Smooth muscle cell (in vitro differentiated cells): ENCODE results near the gene RASIP1. TPM values are rescaled to one million over a fixed set of nuclear protein-coding genes. Genes with fewer than 3 reads are reported as not detected.

ENCODE experiments used
- DNase-seq: peaks from one replicate; lab custom pipeline; 2025; ENCODE audit not compliant: unreplicated experiment; lab: John Stamatoyannopoulos, UW
- H2AFZ ChIP-seq: fragments of 200-600 bp; sonication (generic); 2 replicates; pipeline ENCODE4 v1.6.0; 2016; ENCODE audit warnings: antibody characterized with exemption, low read depth, mild to moderate bottlenecking
- H3F3A ChIP-seq: fragments of 200-600 bp; sonication (generic); 2 replicates; pipeline ENCODE4 v1.6.0; 2017; ENCODE audit warnings: antibody characterized with exemption, low read depth
- H3K27ac ChIP-seq: fragments of 200-600 bp; sonication (generic); 2 replicates; pipeline ENCODE4 v1.5.1; 2016; ENCODE audit warnings: low read depth, mild to moderate bottlenecking
- H3K27me3 ChIP-seq: fragments of 200-600 bp; sonication (generic); 2 replicates; pipeline ENCODE4 v1.6.1; 2016; ENCODE audit warnings: low read depth, mild to moderate bottlenecking
- H3K36me3 ChIP-seq: fragments of 200-600 bp; sonication (generic); 2 replicates; pipeline ENCODE4 v1.5.1; 2016; ENCODE audit warnings: low read depth
- H3K4me1 ChIP-seq: fragments of 200-600 bp; sonication (generic); 2 replicates; pipeline ENCODE4 v1.5.1; 2016; ENCODE audit warnings: low read depth
- H3K4me2 ChIP-seq: fragments of 200-600 bp; sonication (generic); 2 replicates; pipeline ENCODE4 v1.6.0; 2016; ENCODE audit warnings: mild to moderate bottlenecking
- H3K4me3 ChIP-seq: fragments of 200-600 bp; sonication (generic); 2 replicates; pipeline ENCODE4 v1.5.1; 2016; ENCODE audit warnings: mild to moderate bottlenecking
- H3K79me2 ChIP-seq: fragments of 200-600 bp; sonication (generic); 2 replicates; pipeline ENCODE4 v1.6.0; 2016; ENCODE audit warnings: low read depth, mild to moderate bottlenecking
- H3K9ac ChIP-seq: fragments of 200-600 bp; sonication (generic); 2 replicates; pipeline ENCODE4 v1.6.0; 2016; ENCODE audit warnings: low read depth
- H3K9me3 ChIP-seq: fragments of 200-600 bp; sonication (generic); replicated peaks from 2 replicates; pipeline ENCODE4 v1.5.1; 2016; ENCODE audit warnings: low read depth
- H4K20me1 ChIP-seq: fragments of 200-600 bp; sonication (generic); 2 replicates; pipeline ENCODE4 v1.6.0; 2016; ENCODE audit warnings: low read depth
- WGBS: methylation state at CpG from one replicate; pipeline ENCODE4 v1.1.7; 2016; ENCODE audit warnings: low lambda C conversion rate; 5-methylcytosine and 5-hydroxymethylcytosine counted together
- polyA plus RNA-seq: library from polyadenylated mRNA; unstranded; fragments of >200 nt; fragmentation: Nextera tagmentation; extraction: Ambion mirVana; gene quantifications from 2 replicates; pipeline ENCODE4 v1.2.1, GENCODE V29; 2016
- total RNA-seq: library from RNA; depleted of rRNA; stranded (reverse); fragments of >200 nt; gene quantifications from 2 replicates; pipeline ENCODE4 v1.2.3, GENCODE V29; 2014
- TF ChIP-seq, protein P1 (sequence below): fragments of 200-600 bp; sonication (generic); IDR thresholded peaks from 2 replicates; pipeline ENCODE4 v1.5.1; 2017; ENCODE audit warnings: borderline replicate concordance, mild to moderate bottlenecking, antibody characterized with exemption; ENCODE audit not compliant: insufficient read depth, poor library complexity, severe bottlenecking

RASIP1 gene
- total and polyA plus RNA-seq, 2 experiments from 2014 or later, result 0.81 to 3.5 TPM

DNA sequence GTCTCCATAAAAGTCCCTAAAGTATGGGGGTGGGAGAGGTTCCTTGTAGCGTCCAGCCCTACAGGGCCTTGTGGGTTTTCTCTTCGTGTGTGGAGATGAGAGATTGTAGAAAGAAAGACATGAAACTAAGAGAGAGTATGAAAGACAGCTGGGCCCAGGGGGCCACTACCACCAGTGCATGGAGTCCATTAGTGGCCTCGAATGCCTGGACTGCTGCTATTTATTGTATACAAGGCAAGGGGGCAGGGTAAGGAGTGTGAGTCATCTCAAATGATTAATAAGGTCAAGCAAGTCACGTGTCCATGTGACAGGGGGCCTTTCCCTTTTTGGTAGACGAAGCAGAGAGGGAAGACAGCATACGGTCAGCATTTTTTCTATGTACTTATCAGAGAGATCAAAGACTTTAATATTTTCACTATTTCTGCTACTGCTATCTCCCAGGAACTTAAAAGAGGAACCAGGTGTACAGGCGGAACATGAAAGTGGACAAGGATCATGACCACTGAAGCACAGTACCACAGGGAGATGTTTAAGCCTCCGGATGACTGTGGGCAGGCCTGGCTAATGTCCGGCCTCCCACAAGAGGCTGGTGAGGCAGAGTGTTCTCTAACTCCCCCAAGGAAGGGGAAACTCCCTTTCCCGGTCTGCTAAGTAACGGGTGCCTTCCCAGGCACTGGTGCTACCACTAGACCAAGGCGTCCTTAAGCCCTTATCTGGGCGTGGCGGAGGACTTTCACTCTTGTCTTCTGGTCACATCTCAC lies 40.4 kb upstream of the RASIP1 start:
- Histone ChIP-seq H3K4me1 (no peaks in the 10 kb centered on the region), H3K4me3 (no peak overlapping the region), H3K79me2 (no peaks in the 10 kb centered on the region), H3K9ac (no peak overlapping the region), H3K9me3 (no peaks in the 10 kb centered on the region), H3K27me3 (no peaks in the 10 kb centered on the region), H3K36me3 (no peaks in the 10 kb centered on the region), H2AFZ (no peak overlapping the region), H3F3A (peaks cover 11% of the 10 kb centered on the region), H3K27ac (peak overlapping the region; percentile 85), H4K20me1 (no peaks in the 10 kb centered on the region), H3K4me2 (peak overlapping the region; percentile 71)
- peak; percentile 32 for DNase-seq
- 31% methylated on average over 14 of the region's 14 CpGs for WGBS
- TF ChIP-seq, protein P1, sequence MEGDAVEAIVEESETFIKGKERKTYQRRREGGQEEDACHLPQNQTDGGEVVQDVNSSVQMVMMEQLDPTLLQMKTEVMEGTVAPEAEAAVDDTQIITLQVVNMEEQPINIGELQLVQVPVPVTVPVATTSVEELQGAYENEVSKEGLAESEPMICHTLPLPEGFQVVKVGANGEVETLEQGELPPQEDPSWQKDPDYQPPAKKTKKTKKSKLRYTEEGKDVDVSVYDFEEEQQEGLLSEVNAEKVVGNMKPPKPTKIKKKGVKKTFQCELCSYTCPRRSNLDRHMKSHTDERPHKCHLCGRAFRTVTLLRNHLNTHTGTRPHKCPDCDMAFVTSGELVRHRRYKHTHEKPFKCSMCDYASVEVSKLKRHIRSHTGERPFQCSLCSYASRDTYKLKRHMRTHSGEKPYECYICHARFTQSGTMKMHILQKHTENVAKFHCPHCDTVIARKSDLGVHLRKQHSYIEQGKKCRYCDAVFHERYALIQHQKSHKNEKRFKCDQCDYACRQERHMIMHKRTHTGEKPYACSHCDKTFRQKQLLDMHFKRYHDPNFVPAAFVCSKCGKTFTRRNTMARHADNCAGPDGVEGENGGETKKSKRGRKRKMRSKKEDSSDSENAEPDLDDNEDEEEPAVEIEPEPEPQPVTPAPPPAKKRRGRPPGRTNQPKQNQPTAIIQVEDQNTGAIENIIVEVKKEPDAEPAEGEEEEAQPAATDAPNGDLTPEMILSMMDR, result no peak

DNA sequence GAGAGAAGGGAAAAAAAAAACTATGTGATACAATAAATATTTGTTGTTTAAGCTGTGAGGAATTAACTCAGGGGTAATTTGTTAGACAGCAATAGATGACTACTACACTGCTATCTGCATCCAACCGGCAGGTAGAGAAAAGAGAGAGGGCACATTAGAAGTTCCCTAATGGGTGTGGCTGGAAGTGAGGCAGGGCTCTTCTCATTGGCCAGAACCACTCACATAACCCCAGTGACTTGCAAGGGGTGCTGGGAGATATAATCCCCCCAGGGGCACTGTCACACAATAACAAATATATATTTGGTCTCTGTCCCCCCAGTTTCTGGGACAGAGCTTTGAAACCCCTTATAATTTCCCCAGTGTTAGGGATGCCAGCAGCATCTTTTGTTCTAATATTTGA lies 39.2 kb upstream of the RASIP1 start:
- Histone ChIP-seq H3K4me1 (no peaks in the 10 kb centered on the region), H3K27ac (no peak overlapping the region), H3K4me3 (no peak overlapping the region), H2AFZ (no peak overlapping the region), H3K79me2 (no peaks in the 10 kb centered on the region), H3K27me3 (no peaks in the 10 kb centered on the region), H3K9me3 (no peaks in the 10 kb centered on the region), H3F3A (peaks cover 11% of the 10 kb centered on the region), H4K20me1 (no peaks in the 10 kb centered on the region), H3K4me2 (no peak overlapping the region), H3K36me3 (no peaks in the 10 kb centered on the region), H3K9ac (no peak overlapping the region)
- 72% methylated on average over 1 of the region's 1 CpG for WGBS
- DNase-seq, result no peak
- TF ChIP-seq, protein P1, result no peak

DNA sequence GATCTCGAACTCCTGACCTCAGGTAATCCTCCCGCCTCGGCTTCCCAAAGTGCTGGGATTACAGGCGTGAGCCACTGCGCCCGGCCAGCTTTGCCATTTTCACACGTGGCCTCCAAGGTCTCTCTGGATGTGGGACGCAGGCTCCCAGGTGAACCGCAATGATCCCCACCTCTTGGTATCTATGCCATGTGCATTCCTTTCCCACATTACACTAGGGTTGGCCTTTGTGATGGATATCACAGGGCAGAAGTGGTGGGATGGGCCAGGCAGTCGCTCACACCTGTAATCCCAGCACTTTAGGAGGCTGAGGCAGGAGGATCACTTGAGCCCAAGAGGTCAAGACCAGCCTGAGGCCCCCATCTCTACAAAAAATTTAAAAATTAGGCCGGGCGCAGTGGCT lies 37.3 kb upstream of the RASIP1 start:
- no peaks in the 10 kb centered on the region for H3K9me3 ChIP-seq
- H3K4me2 ChIP-seq, result no peak overlapping the region
- TF ChIP-seq, protein P1, result no peak
- no peak overlapping the region for H3K27ac ChIP-seq
- H3K4me3 ChIP-seq, result no peak overlapping the region
- no peak for DNase-seq
- WGBS, result 91% methylated on average over 12 of the region's 12 CpGs
- no peaks in the 10 kb centered on the region for H4K20me1 ChIP-seq
- H3F3A ChIP-seq, result peaks cover 20% of the 10 kb centered on the region
- no peak overlapping the region for H2AFZ ChIP-seq
- H3K79me2 ChIP-seq, result no peaks in the 10 kb centered on the region
- H3K36me3 ChIP-seq, result no peaks in the 10 kb centered on the region
- H3K9ac ChIP-seq, result no peak overlapping the region
- H3K4me1 ChIP-seq, result no peaks in the 10 kb centered on the region
- H3K27me3 ChIP-seq, result no peaks in the 10 kb centered on the region

DNA sequence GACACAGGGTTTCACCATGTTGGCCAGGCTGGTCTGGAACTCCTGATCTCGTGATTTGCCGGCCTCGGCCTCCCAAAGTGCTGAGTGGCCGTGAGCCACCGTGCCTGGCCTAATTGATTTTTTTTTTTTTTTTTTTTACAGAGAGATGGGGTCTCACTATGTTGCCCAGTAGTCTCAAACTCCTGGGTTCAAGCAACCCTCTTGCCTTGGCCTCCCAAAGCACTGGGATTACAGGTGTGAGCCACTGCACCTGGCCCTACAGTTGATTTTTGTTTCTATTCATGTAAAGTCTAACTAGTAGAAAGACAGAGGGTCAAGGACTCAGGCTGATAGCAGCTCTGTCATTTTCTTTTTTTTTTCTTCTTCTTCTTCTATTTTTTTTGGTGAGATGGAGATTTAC lies 36.7 kb upstream of the RASIP1 start:
- 89% methylated on average over 5 of the region's 5 CpGs for WGBS
- Histone ChIP-seq H3K27ac (no peak overlapping the region), H4K20me1 (no peaks in the 10 kb centered on the region), H3K36me3 (no peaks in the 10 kb centered on the region), H3K27me3 (no peaks in the 10 kb centered on the region), H3K79me2 (no peaks in the 10 kb centered on the region), H3K9ac (no peak overlapping the region), H3K9me3 (no peaks in the 10 kb centered on the region), H2AFZ (no peak overlapping the region), H3K4me3 (no peak overlapping the region), H3K4me1 (no peaks in the 10 kb centered on the region), H3F3A (peaks cover 20% of the 10 kb centered on the region), H3K4me2 (no peak overlapping the region)
- DNase-seq, result no peak
- TF ChIP-seq, protein P1, result no peak
